GM21515 (cell line): ENCODE results near the gene NSUN2.

Experiments used
- ATAC-seq: cut with Tn5 transposase; IDR thresholded peaks from one replicate; pipeline ENCODE4 v1.9.1; 2021; ENCODE audit not compliant: unreplicated experiment

The NSUN2 gene

GRCh38 chr5:6606884-6607558 lies 25.8 kb downstream of the NSUN2 start:
- no peak for ATAC-seq

- no peak for ATAC-seq
These were observed 27.9 kb downstream of the NSUN2 start for GRCh38 chr5:6604946-6605345.

GRCh38 chr5:6604341-6604740 lies 28.5 kb downstream of the NSUN2 start:
- ATAC-seq: no peak

DNA sequence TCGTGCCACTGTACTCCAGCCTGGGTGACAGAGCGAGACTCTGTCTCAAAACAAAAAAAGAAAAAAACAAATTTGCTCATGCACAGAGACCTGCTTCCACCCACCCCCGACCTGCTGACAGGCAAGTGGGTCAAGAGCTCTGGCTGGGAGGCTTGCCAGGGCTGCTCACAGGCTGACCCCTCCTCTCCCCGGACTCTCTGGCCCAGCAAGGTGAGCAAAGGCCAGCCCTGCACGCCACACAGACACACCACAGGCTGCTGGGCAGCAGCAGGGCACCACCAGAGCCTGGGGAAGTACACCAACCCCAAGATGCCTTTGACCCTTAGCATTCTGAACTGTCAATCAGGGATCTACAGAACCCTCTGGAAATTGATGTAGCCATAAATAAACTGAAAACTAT lies 29.2 kb downstream of the NSUN2 start:
- ATAC-seq: no peak

DNA sequence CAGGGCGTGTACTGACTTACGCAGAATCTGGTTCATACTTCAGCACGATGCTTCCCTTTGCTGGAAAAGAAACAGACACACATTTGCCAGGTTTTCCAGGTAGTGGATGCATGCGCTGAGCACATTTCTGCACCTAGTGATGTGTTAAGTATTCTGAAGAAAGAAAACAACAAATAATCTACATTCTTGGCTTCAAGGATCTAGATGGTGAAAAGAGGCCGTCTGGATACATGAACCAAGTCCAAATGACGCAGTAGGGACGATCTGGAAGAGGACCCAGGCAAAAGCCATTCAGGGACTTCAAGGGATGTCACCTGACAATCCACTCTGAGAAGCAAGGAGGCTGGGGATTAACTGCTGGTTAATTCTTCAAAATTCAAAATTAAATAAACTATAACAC lies 30.4 kb downstream of the NSUN2 start:
- ATAC-seq: no peak

DNA sequence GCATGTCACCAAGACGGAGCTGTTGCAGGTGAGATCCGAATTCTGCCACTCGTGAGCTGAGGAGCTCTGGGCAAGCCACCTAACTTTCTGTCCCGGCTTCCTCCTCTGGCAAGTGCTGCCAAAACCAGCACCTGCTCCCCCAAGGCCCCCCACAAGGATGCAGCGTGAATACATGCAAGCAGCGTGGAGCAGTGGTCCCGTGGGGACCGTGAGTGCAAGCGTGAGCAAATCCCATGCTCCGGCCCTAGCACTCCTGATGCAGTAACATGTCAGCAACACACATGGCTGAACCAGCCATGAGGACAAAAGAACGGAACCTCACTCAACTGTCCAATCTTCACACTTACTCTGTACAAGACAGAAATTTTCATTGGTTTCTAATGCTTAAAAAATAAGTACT lies 31.0 kb downstream of the NSUN2 start:
- no peak for ATAC-seq

DNA sequence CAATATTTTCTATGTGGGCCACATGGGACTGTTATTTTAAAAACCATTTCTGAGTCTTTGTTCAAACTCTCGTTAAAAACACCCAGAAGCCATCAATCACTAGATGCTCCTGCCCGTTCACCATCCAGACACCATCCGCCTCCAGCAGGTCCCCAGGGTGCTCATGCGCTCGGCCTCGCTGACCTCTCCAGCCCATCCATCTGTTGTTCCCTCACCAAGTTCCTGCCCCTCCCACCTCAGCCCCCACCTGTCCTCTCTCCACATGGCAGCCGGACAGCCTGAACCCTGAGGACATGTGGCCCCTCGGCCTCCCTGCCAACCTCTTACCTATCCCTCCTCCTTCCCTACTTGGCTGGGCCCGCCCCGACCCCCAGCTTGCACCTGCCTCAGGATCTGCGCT lies 31.6 kb downstream of the NSUN2 start:
- ATAC-seq: no peak

DNA sequence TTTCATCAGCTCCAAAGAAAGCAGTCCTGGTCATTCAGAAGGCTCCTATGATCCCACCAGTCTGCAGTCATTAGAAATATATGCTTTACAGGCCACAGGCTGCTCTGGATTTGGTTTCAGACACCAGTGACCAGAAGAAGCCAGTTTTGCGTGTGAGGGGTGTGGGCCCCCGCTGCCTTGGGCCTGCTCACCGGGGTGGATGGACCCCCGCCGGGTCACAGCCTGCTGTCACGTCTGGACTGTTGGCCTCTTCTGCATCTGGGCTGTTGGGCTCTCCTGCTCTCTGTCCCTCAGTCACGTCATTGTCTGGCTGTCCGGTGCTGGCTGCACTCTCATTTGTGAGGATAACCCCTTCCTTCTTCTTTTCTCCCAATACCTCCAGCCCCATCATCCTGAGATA lies 33.1 kb downstream of the NSUN2 start:
- ATAC-seq: no peak

DNA sequence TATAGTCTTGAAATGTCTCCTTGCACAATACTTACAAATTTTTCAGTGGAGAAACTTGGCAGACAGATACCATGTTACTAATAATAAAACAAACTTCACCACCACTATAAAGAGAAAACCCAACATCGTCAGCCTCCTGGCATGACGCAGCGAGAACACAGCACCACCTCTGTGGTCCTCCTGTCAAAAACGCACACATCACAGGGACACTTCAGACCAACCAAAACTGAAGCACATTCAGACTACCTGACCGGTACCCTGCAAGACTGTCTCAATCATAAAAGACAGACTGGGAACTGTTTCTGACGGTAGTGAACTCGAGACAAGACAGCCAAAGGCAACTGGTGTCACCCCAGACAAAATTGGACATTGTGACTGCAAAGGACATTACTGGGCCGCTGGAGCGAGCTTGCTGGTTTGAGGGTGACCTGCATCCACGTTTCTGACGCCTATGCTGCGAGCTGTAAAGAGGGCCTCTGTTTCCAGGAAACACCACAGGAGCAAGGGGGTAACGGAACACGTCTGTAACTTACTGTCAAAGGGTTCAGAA lies 34.4 kb downstream of the NSUN2 start:
- ATAC-seq: no peak

DNA sequence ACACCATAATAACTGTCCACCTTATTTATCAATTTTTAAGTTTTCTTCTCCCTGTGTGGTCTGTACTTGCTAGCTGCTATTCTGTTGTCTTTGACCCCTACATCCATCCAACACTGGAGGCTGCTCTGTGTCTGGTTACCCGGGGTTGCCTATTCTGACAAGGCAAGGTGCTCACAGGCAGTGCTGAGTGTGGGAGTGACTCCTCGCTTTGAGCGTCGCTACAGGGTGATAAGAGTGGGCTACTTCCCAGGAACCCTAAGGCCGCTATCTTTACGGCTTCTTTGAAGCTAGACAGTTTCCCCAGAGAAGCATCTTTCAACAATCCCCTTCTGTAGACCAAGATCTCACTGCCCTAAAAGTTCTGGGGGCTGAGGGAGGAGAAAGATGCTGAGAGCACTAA lies 35.3 kb downstream of the NSUN2 start:
- no peak for ATAC-seq

DNA sequence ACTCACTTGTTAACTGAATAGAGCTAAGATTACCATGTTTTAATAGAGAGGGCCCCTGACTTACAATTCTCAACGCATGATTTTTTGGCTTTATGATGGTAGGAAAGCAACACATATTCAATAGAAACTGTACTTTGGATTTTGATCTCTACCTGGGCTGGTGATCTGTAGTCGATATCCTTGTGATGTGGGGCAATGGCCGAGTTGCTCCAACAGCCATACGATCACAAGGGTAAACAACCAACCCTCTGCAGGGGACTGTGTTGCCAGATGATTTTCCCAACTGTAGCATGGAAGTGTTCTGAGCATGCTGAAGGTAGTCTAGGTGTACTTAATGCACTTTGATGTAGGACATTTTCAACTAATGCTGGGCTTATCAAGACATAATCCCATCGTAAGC lies 36.5 kb downstream of the NSUN2 start:
- no peak for ATAC-seq

GRCh38 chr5:6595405-6595804 lies 37.4 kb downstream of the NSUN2 start:
- no peak for ATAC-seq

- no peak for ATAC-seq
These were observed 38.8 kb downstream of the NSUN2 start for GRCh38 chr5:6594066-6594465.

GRCh38 chr5:6593148-6594016 lies 39.5 kb downstream of the NSUN2 start:
- no peak for ATAC-seq

- no peak for ATAC-seq
These were observed 40.2 kb downstream of the NSUN2 start for GRCh38 chr5:6592601-6593000.

DNA sequence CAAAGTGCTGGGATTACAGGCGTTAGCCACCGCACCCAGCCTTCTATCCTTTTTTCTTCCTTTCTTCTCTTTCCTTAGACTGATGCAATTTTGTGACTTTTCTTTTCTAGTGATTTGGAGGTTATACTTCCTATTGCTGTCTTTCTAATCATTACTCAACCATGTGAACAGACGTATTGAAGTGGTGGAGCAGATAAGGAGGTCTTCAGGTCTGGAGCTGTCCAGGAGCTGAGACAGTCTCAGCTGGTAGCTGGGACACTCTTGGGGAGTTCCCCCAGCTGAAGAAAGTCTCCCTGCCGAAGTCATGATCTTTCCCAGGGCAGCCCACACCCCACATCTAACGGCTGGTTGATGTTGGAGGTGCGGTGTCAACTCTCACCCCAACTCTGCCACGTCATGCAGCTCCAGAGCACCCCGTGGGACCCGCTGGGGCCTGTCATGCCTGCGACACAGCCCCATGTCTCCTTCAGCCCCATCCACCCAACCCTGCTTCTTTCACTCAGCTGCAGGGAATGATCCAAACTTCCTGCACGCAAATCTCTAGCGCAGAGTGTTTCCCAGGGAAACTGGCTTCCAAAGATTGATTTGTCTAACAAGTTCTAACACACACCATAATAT lies 41.1 kb downstream of the NSUN2 start:
- ATAC-seq: no peak

GRCh38 chr5:6590581-6590980 lies 42.3 kb downstream of the NSUN2 start:
- ATAC-seq: no peak

GRCh38 chr5:6587171-6587570 lies 45.7 kb downstream of the NSUN2 start:
- no peak for ATAC-seq

- ATAC-seq: no peak
These were observed 46.2 kb downstream of the NSUN2 start for GRCh38 chr5:6586647-6587042.

GRCh38 chr5:6585939-6586646 lies 46.8 kb downstream of the NSUN2 start:
- no peak for ATAC-seq

DNA sequence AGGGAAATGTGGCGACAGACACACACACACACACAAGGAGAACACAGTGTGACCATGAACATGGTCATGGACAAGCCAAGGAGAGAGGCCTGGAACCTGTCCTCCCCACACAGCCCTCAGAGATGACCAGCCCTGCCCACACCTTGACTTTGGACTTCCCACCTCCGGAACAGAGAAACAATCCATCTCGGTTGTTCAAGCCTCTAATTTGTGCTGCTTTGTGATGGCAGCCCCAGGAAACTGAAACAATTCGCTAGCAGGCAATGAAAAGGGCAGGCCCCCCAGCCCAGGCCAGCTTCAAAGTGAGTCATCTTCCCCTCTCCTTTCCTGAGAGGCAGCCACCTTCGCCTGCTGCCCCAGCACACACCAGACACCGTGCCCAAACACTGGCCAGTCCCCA lies 47.7 kb downstream of the NSUN2 start:
- no peak for ATAC-seq
